Glutamatergic neuron (in vitro differentiated cells): ENCODE data around the gene AKAP7. TPM values are rescaled to one million over a fixed set of nuclear protein-coding genes. Genes with fewer than 3 reads are reported as not detected.

Experiments used
- DNase-seq: peaks from one replicate; pipeline ENCODE4 v3.0.0; 2022
- H3K27ac Mint-ChIP-seq: one replicate; pipeline ENCODE4 v1.8.0; 2020; ENCODE audit warnings: mild to moderate bottlenecking, mixed read lengths, inconsistent platforms; ENCODE audit not compliant: unreplicated experiment
- H3K27me3 Mint-ChIP-seq: one replicate; pipeline ENCODE4 v1.8.0; 2020; ENCODE audit warnings: mild to moderate bottlenecking, moderate library complexity, mixed read lengths, inconsistent platforms; ENCODE audit not compliant: unreplicated experiment
- H3K36me3 Mint-ChIP-seq: one replicate; pipeline ENCODE4 v1.8.0; 2020; ENCODE audit warnings: mild to moderate bottlenecking, mixed read lengths, inconsistent platforms; ENCODE audit not compliant: unreplicated experiment
- H3K4me1 Mint-ChIP-seq: one replicate; pipeline ENCODE4 v1.8.0; 2020; ENCODE audit warnings: mild to moderate bottlenecking, low read depth, mixed read lengths, inconsistent platforms; ENCODE audit not compliant: unreplicated experiment
- H3K4me3 Mint-ChIP-seq: one replicate; pipeline ENCODE4 v1.8.0; 2020; ENCODE audit warnings: mild to moderate bottlenecking, mixed read lengths, inconsistent platforms; ENCODE audit not compliant: unreplicated experiment
- H3K9me3 Mint-ChIP-seq: one replicate; pipeline ENCODE4 v1.8.0; 2020; ENCODE audit warnings: mild to moderate bottlenecking, moderate library complexity, mixed read lengths, inconsistent platforms; ENCODE audit not compliant: unreplicated experiment
- CTCF ChIP-seq: fragments of 200-600 bp; sonication (generic); IDR thresholded peaks from one replicate; pipeline ENCODE4 v1.5.0; 2021; ENCODE audit not compliant: partially characterized antibody, unreplicated experiment
- total RNA-seq: library from RNA; stranded (reverse); fragmentation: NEBNext Ultra II Directional; extraction: Animal tissue kit (Norgen Biotek cat#: 25700); gene quantifications from one replicate; pipeline ENCODE4 v1.2.1, GENCODE V29; 2021; ENCODE audit not compliant: unreplicated experiment

Gene AKAP7
- total RNA-seq, 1 donor from 2014 or later, result 5.3 TPM

- Mint-ChIP-seq H3K36me3 (no peaks in the 10 kb centered on the region), H3K4me1 (peaks cover 3% of the 10 kb centered on the region), H3K27me3 (no peaks in the 10 kb centered on the region), H3K27ac (no peak overlapping the region), H3K9me3 (no peaks in the 10 kb centered on the region), H3K4me3 (no peak overlapping the region)
- TF ChIP-seq CTCF, result no peak
- no peak for DNase-seq
Observed at GRCh38 chr6:131161987-131162386, 26.7 kb downstream of the AKAP7 start.

DNA sequence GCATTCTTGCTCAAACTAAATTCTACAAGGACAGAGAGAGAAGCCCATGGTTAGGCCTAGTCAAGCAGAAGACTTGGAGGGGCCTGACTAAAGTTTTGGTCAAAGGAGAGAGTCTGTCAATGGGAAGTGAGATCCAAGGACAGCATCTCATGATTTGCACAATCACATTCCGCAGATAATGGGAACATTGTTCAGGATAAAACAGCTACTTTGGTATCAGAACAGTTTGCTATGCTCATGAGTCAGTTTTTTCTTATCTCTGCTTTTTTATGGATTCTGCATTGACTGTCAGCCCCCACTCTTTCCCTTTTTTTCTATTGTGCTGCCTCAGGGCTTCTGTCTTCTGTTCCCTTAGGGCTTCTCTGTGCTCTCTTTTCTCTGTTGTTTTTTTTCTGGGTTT is 28.6 kb downstream of the AKAP7 start:
- TF ChIP-seq CTCF, result no peak
- Mint-ChIP-seq H3K27me3 (no peaks in the 10 kb centered on the region), H3K9me3 (no peaks in the 10 kb centered on the region), H3K4me1 (peaks cover 3% of the 10 kb centered on the region), H3K4me3 (no peak overlapping the region), H3K36me3 (no peaks in the 10 kb centered on the region), H3K27ac (no peak overlapping the region)
- DNase-seq, result no peak

GRCh38 chr6:131164506-131164905 is 29.2 kb downstream of the AKAP7 start:
- Mint-ChIP-seq H3K9me3 (no peaks in the 10 kb centered on the region), H3K36me3 (no peaks in the 10 kb centered on the region), H3K4me1 (peaks cover 5% of the 10 kb centered on the region), H3K4me3 (no peak overlapping the region), H3K27me3 (no peaks in the 10 kb centered on the region), H3K27ac (no peak overlapping the region)
- no peak for TF ChIP-seq CTCF
- no peak for DNase-seq

GRCh38 chr6:131167773-131168172 is 32.5 kb downstream of the AKAP7 start:
- Mint-ChIP-seq H3K4me3 (no peak overlapping the region), H3K9me3 (no peaks in the 10 kb centered on the region), H3K27ac (no peak overlapping the region), H3K36me3 (no peaks in the 10 kb centered on the region), H3K4me1 (peaks cover 5% of the 10 kb centered on the region), H3K27me3 (no peaks in the 10 kb centered on the region)
- TF ChIP-seq CTCF, result no peak
- no peak for DNase-seq

- no peaks in the 10 kb centered on the region for H3K27me3 Mint-ChIP-seq
- no peak overlapping the region for H3K4me3 Mint-ChIP-seq
- peaks cover 2% of the 10 kb centered on the region for H3K4me1 Mint-ChIP-seq
- H3K9me3 Mint-ChIP-seq, result no peaks in the 10 kb centered on the region
- DNase-seq, result no peak
- no peak for TF ChIP-seq CTCF
- no peak overlapping the region for H3K27ac Mint-ChIP-seq
- no peaks in the 10 kb centered on the region for H3K36me3 Mint-ChIP-seq
Observed at GRCh38 chr6:131169613-131170012, 34.3 kb downstream of the AKAP7 start.
